Fibroblast of lung (primary cell): Measurements from ENCODE around the gene ANKRD10. TPM values are rescaled to one million over a fixed set of nuclear protein-coding genes. Genes with fewer than 3 reads are reported as not detected.

Experiments used
- DNase-seq, 2 donors: peaks; one replicate each; pipeline versions ENCODE4 v3.0.0 to v3.0.0-alpha.2; 2010; ENCODE audit warnings: low read depth in 2 of 2
- H2AFZ ChIP-seq: 2 replicates; pipeline ENCODE4 v1.5.1; 2012; ENCODE audit warnings: low read length, control low read depth, inconsistent platforms
- H3K27ac ChIP-seq: 2 replicates; pipeline ENCODE4 v1.5.1; 2011; ENCODE audit warnings: low read length, control low read depth; ENCODE audit not compliant: insufficient read depth
- H3K27me3 ChIP-seq: 2 replicates; pipeline ENCODE4 v1.5.1; 2011; ENCODE audit warnings: mild to moderate bottlenecking, low read length; ENCODE audit not compliant: control insufficient read depth, insufficient read depth
- H3K36me3 ChIP-seq: 2 replicates; pipeline ENCODE4 v1.5.1; 2011; ENCODE audit warnings: low read length; ENCODE audit not compliant: control insufficient read depth, insufficient read depth
- H3K4me1 ChIP-seq: 2 replicates; pipeline ENCODE4 v1.5.1; 2011; ENCODE audit warnings: low read length; ENCODE audit not compliant: control insufficient read depth, insufficient read depth; ENCODE audit errors: extremely low read depth
- H3K4me2 ChIP-seq: 2 replicates; pipeline ENCODE4 v1.5.1; 2011; ENCODE audit warnings: low read length, control low read depth; ENCODE audit not compliant: insufficient read depth; ENCODE audit errors: extremely low read depth
- H3K4me3 ChIP-seq, 4 experiments: fragments of 200-600 bp in 1 of 4; sonication (generic) in 1 of 4; replicated peaks in 1 of 4; 2 replicates each; pipeline ENCODE4 v1.5.1; 2011 to 2016; ENCODE audit warnings: low read length in 4 of 4, low read depth in 3 of 4, mild to moderate bottlenecking in 3 of 4, control low read depth in 2 of 4, inconsistent platforms in 1 of 4, mixed read lengths in 1 of 4; ENCODE audit not compliant: insufficient read depth in 1 of 4; ENCODE audit errors: control extremely low read depth in 1 of 4
- H3K79me2 ChIP-seq: 2 replicates; pipeline ENCODE4 v1.5.1; 2012; ENCODE audit warnings: mild to moderate bottlenecking, low read length, inconsistent platforms; ENCODE audit not compliant: control insufficient read depth, insufficient read depth
- H3K9ac ChIP-seq: 2 replicates; pipeline ENCODE4 v1.5.1; 2011; ENCODE audit warnings: mild to moderate bottlenecking, low read length, control low read depth; ENCODE audit not compliant: insufficient read depth
- H3K9me3 ChIP-seq: 2 replicates; pipeline ENCODE4 v1.5.1; 2012; ENCODE audit warnings: low read depth, low read length; ENCODE audit not compliant: control insufficient read depth, insufficient read depth
- H4K20me1 ChIP-seq: 2 replicates; pipeline ENCODE4 v1.5.1; 2011; ENCODE audit warnings: low read length; ENCODE audit not compliant: control insufficient read depth, insufficient read depth; ENCODE audit errors: extremely low read depth
- CTCF ChIP-seq, 2 donors: IDR thresholded peaks in 1 of 2; conservative IDR thresholded peaks in 1 of 2; 1 replicate in 1 of 2; 2 replicates in 1 of 2; pipeline ENCODE4 v1.5.1; 2011 to 2012; ENCODE audit warnings: low read length in 2 of 2, control low read depth in 1 of 2, inconsistent platforms in 1 of 2, low read depth in 1 of 2, mild to moderate bottlenecking in 1 of 2
- EZH2 ChIP-seq: IDR thresholded peaks from 2 replicates; pipeline ENCODE4 v1.5.1; 2012; ENCODE audit warnings: low read length, control low read depth, mild to moderate bottlenecking; ENCODE audit errors: missing control alignments
- polyA plus RNA-seq, 2 donors: library from polyadenylated mRNA; depleted of rRNA in 1 of 2; stranded (reverse) in 1 of 2; unstranded in 1 of 2; fragments of >200 nt; gene quantifications; 2 replicates each; pipeline ENCODE4 v1.2.1, GENCODE V29; 2011 to 2012; ENCODE audit warnings: missing spikeins in 1 of 2
- total RNA-seq: library from RNA; depleted of rRNA; stranded (reverse); fragments of >200 nt; gene quantifications from 2 replicates; pipeline ENCODE4 v1.2.1, GENCODE V29; 2014

ANKRD10 gene
- total and polyA plus RNA-seq, 2 donors (not counting 1 experiment from before 2014, with no cell fraction given): 29.5 to 130 TPM

DNA sequence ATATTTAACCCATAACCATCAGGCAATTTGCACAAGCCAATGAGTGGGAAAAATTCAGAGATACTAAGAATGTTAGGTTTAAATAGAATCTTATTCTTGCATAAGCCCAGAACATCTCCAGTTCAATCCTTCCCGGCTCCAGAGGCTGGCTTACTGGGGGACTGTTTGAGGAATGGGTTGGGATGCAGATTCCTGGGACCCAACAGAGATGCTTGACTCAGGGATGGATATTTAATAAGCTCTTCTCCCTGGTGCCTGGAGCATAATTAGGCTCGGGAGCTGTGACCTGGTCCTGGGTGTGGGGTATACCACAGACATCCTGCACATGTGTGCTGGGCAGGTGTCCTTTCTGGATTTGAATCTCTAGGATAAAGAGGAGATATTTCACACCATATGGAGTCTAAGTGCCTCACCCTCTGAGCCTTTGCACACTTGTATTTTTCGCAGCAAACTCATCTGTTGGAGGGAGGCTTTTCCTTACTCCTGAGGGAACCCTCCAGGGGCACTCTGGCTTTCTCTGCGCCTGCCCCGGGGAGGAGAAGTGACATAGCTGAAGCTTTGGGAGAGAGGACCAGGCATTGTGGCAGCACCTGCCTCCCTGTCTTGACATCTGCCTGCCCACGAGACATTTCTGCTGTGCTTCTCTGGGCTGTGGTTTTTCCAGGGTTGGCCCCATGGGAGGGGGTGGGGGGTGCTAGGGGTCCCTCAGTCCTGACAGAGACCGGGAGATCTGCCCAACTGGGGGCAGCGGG lies 36.1 kb upstream of the ANKRD10 start:
- Histone ChIP-seq H3K79me2 (no peaks in the 10 kb centered on the region), H3K27me3 (no peaks in the 10 kb centered on the region), H4K20me1 (no peaks in the 10 kb centered on the region), H2AFZ (no peak overlapping the region), H3K4me3 (no peak overlapping the region), H3K9ac (no peak overlapping the region), H3K36me3 (no peaks in the 10 kb centered on the region), H3K4me2 (no peak overlapping the region), H3K9me3 (no peaks in the 10 kb centered on the region), H3K4me1 (peaks cover 4% of the 10 kb centered on the region), H3K27ac (no peak overlapping the region)
- TF ChIP-seq CTCF (conservative IDR thresholded peaks at IDR 0.05 in 1 of 2, IDR thresholded peaks at IDR 0.05 in 1 of 2; ENCODE audit: low read depth in 1 of 2, low read length in 2 of 2) (no peak), EZH2 (no peak)
- DNase-seq: no peak

DNA sequence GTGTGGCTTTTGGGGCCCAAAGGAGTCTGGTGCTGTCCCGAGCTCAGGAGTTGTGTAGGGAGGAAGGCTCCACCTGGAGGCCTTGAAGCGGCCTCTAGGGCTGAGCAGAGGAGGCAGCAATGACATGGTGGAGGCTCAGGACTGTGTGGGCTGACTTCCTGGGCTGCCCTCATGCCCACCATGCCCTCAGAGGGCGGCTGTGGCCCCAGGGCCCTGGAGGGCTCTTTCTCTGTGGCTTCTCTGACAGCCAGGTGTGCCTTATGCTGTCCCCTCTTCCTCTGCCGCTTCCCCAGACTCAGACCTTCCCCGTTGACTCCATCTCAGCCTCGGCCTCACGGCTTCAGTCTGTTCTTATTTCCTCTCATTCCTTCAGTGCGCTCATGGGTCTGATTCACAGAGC lies 35.5 kb upstream of the ANKRD10 start:
- no peak overlapping the region for H3K27ac ChIP-seq
- H3K4me1 ChIP-seq: peaks cover 4% of the 10 kb centered on the region
- H2AFZ ChIP-seq: no peak overlapping the region
- no peaks in the 10 kb centered on the region for H3K79me2 ChIP-seq
- H3K9me3 ChIP-seq: no peaks in the 10 kb centered on the region
- H3K4me2 ChIP-seq: no peak overlapping the region
- DNase-seq: no peak
- H3K36me3 ChIP-seq: no peaks in the 10 kb centered on the region
- no peaks in the 10 kb centered on the region for H3K27me3 ChIP-seq
- H3K4me3 ChIP-seq: no peak overlapping the region
- TF ChIP-seq CTCF (conservative IDR thresholded peaks at IDR 0.05 in 1 of 2, IDR thresholded peaks at IDR 0.05 in 1 of 2; ENCODE audit: low read depth in 1 of 2, low read length in 2 of 2): no peak
- TF ChIP-seq EZH2: no peak
- no peaks in the 10 kb centered on the region for H4K20me1 ChIP-seq
- no peak overlapping the region for H3K9ac ChIP-seq

DNA sequence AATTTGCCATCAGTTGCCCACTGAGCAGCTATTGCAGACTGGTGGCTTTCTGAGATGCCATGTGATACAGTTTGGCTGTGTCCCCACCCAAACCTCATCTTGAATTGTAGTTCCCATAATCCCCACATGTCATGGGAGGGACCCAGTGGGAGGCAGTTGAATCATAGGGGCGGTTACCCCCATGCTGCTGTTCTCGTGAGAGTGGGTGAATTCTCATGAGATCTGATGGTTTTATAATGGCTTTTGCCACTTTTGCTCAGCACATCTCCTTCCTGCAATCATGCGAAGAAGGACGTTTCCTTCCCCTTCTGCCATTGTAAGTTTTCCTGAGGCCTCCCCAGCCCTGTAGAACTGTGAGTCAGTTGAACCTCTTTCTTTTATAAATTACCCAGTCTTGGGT lies 34.8 kb upstream of the ANKRD10 start:
- Histone ChIP-seq H3K27ac (no peak overlapping the region), H3K4me1 (peaks cover 1% of the 10 kb centered on the region), H3K9ac (no peak overlapping the region), H3K27me3 (no peaks in the 10 kb centered on the region), H3K9me3 (no peaks in the 10 kb centered on the region), H4K20me1 (no peaks in the 10 kb centered on the region), H2AFZ (no peak overlapping the region), H3K36me3 (no peaks in the 10 kb centered on the region), H3K4me3 (no peak overlapping the region), H3K4me2 (no peak overlapping the region), H3K79me2 (no peaks in the 10 kb centered on the region)
- no peak for DNase-seq
- TF ChIP-seq CTCF (conservative IDR thresholded peaks at IDR 0.05 in 1 of 2, IDR thresholded peaks at IDR 0.05 in 1 of 2; ENCODE audit: low read depth in 1 of 2, low read length in 2 of 2) (no peak), EZH2 (no peak)
